Neuronal stem cell (in vitro differentiated cells): Measurements from ENCODE around the gene ZNF407.

ENCODE experiments used
- DNase-seq: peaks from one replicate; pipeline ENCODE4 v3.0.0-alpha.2; 2013; ENCODE audit warnings: low spot score
- H2AFZ ChIP-seq: one replicate; pipeline ENCODE4 v1.6.1; 2013; ENCODE audit warnings: mild to moderate bottlenecking, low read length, inconsistent platforms
- H2AK5ac ChIP-seq: 2 replicates; pipeline ENCODE4 v1.6.1; 2013; ENCODE audit warnings: low read depth, mild to moderate bottlenecking, inconsistent platforms, low read length, moderate library complexity, mixed read lengths
- H2BK120ac ChIP-seq: 2 replicates; pipeline ENCODE4 v1.6.1; 2013; ENCODE audit warnings: low read depth, mild to moderate bottlenecking, inconsistent platforms, low read length, moderate library complexity, mixed read lengths
- H2BK12ac ChIP-seq: one replicate; pipeline ENCODE4 v1.6.1; 2013; ENCODE audit warnings: low read length, inconsistent platforms
- H2BK15ac ChIP-seq: 2 replicates; pipeline ENCODE4 v1.6.1; 2013; ENCODE audit warnings: mild to moderate bottlenecking, low read length, inconsistent platforms, mixed read lengths
- H2BK5ac ChIP-seq: one replicate; pipeline ENCODE4 v1.6.1; 2013; ENCODE audit warnings: inconsistent platforms, mild to moderate bottlenecking, low read length, moderate library complexity
- H3K14ac ChIP-seq: one replicate; pipeline ENCODE4 v1.6.1; 2013; ENCODE audit warnings: low read length, inconsistent platforms
- H3K18ac ChIP-seq: 2 replicates; pipeline ENCODE4 v1.6.1; 2013; ENCODE audit warnings: low read length, inconsistent platforms
- H3K23ac ChIP-seq: 2 replicates; pipeline ENCODE4 v1.6.1; 2013; ENCODE audit warnings: low read depth, mild to moderate bottlenecking, mixed read lengths, low read length, inconsistent platforms; ENCODE audit not compliant: poor library complexity
- H3K27ac ChIP-seq: replicated peaks from 3 replicates; pipeline ENCODE4 v1.5.1; 2013; ENCODE audit warnings: low read length, inconsistent platforms
- H3K27me3 ChIP-seq, 3 experiments: 2 replicates each; pipeline ENCODE4 v1.6.1; 2013; ENCODE audit warnings: low read length in 3 of 3, mild to moderate bottlenecking in 2 of 3, inconsistent platforms in 1 of 3, low read depth in 1 of 3, mixed read lengths in 1 of 3, moderate library complexity in 1 of 3; ENCODE audit not compliant: control insufficient read depth in 3 of 3, insufficient read depth in 3 of 3
- H3K36me3 ChIP-seq, 2 donors: replicated peaks in 1 of 2; 2 replicates each; pipeline ENCODE4 v1.6.1; 2013; ENCODE audit warnings: low read length in 2 of 2; ENCODE audit not compliant: control insufficient read depth in 2 of 2, insufficient read depth in 2 of 2
- H3K4ac ChIP-seq: 2 replicates; pipeline ENCODE4 v1.6.1; 2013; ENCODE audit warnings: inconsistent platforms, mild to moderate bottlenecking, low read length, moderate library complexity
- H3K4me1 ChIP-seq, 2 donors: 1 replicate in 1 of 2; 2 replicates in 1 of 2; pipeline ENCODE4 v1.6.1; 2013; ENCODE audit warnings: low read length in 2 of 2, low read depth in 1 of 2; ENCODE audit not compliant: control insufficient read depth in 2 of 2, insufficient read depth in 1 of 2
- H3K4me2 ChIP-seq: one replicate; pipeline ENCODE4 v1.6.1; 2013; ENCODE audit warnings: mild to moderate bottlenecking, low read length, inconsistent platforms; ENCODE audit not compliant: insufficient read depth, poor library complexity, severe bottlenecking
- H3K4me3 ChIP-seq, 2 donors: 2 replicates each; pipeline ENCODE4 v1.5.1; 2013; ENCODE audit warnings: low read length in 2 of 2, mild to moderate bottlenecking in 2 of 2, inconsistent platforms in 1 of 2, moderate library complexity in 1 of 2
- H3K79me1 ChIP-seq: one replicate; pipeline ENCODE4 v1.6.1; 2013; ENCODE audit warnings: low read depth, mild to moderate bottlenecking, inconsistent platforms, low read length, moderate library complexity
- H3K9ac ChIP-seq: one replicate; pipeline ENCODE4 v1.6.1; 2013; ENCODE audit warnings: mild to moderate bottlenecking, low read depth, low read length, inconsistent platforms; ENCODE audit not compliant: poor library complexity
- H3K9me3 ChIP-seq, 2 donors: replicated peaks in 1 of 2; 2 replicates each; pipeline versions ENCODE3 to v1.6.1; 2013; ENCODE audit warnings: low read length in 2 of 2, mild to moderate bottlenecking in 2 of 2, inconsistent platforms in 1 of 2, low read depth in 1 of 2, mixed read lengths in 1 of 2, moderate library complexity in 1 of 2; ENCODE audit not compliant: control insufficient read depth in 2 of 2, insufficient read depth in 1 of 2
- H4K8ac ChIP-seq: one replicate; pipeline ENCODE4 v1.6.1; 2013; ENCODE audit warnings: low read depth, mild to moderate bottlenecking, inconsistent platforms, low read length, moderate library complexity
- H4K91ac ChIP-seq: one replicate; pipeline ENCODE4 v1.6.1; 2013; ENCODE audit warnings: low read length, low read depth, mild to moderate bottlenecking, inconsistent platforms; ENCODE audit not compliant: poor library complexity
- WGBS, 2 donors: extraction: QIAGEN DNeasy Blood & Tissue Kit; methylation state at CpG; one replicate each; pipeline ENCODE4 v1.1.7; 2013; ENCODE audit warnings: missing lambda C conversion rate in 2 of 2, mixed read lengths in 1 of 2; ENCODE audit not compliant: insufficient read length in 2 of 2, insufficient replicate concordance in 1 of 2; ENCODE audit errors: extremely low coverage in 2 of 2; 5-methylcytosine and 5-hydroxymethylcytosine counted together

ZNF407 gene

DNA sequence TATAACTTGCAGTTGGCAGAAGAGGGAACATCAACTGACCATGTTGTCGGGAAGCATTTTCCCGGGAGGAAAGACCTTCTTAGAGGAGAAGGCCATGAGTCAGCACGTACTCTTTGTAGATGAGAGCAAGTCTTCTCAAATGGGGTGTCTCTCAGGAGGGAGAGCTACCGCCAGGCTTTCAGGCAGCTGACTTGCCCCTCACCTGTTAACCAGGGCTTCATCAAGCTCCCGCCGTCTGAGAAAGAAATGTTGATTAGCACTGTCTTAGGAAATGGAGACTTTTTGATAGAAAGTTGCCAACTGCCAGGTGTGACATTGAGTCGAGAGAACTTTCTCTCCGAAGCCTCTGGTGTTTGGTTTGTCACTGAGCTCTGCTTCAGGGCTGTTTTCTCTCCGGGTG, 196.1 kb downstream of the ZNF407 start:
- no peak overlapping the region for H2BK15ac ChIP-seq
- no peak overlapping the region for H3K9ac ChIP-seq
- H3K18ac ChIP-seq = no peak overlapping the region
- no peak overlapping the region for H3K27ac ChIP-seq
- no peaks in the 10 kb centered on the region for H3K27me3 ChIP-seq
- no peak overlapping the region for H3K23ac ChIP-seq
- no peak overlapping the region for H2AK5ac ChIP-seq
- H3K4me2 ChIP-seq = no peak overlapping the region
- no peak overlapping the region for H2BK12ac ChIP-seq
- WGBS, 2 donors = no CpG with 5 or more reads among the region's 9 CpGs
- no peak overlapping the region for H4K91ac ChIP-seq
- H3K9me3 ChIP-seq = peaks cover 0 to 2% of the 10 kb centered on the region in 2 donors
- no peak overlapping the region for H3K4me3 ChIP-seq
- no peaks in the 10 kb centered on the region for H3K36me3 ChIP-seq
- H2AFZ ChIP-seq = no peak overlapping the region
- no peak for DNase-seq
- H3K14ac ChIP-seq = no peak overlapping the region
- H4K8ac ChIP-seq = no peak overlapping the region
- no peak overlapping the region for H2BK120ac ChIP-seq
- H3K79me1 ChIP-seq = no peaks in the 10 kb centered on the region
- peaks cover 0 to 1% of the 10 kb centered on the region in 2 donors for H3K4me1 ChIP-seq
- no peak overlapping the region for H2BK5ac ChIP-seq
- no peak overlapping the region for H3K4ac ChIP-seq

GRCh38 chr18:74795751-74796150, 198.1 kb downstream of the ZNF407 start:
- H3K27me3 ChIP-seq = no peaks in the 10 kb centered on the region
- H3K4ac ChIP-seq = no peak overlapping the region
- H3K14ac ChIP-seq = no peak overlapping the region
- no peak overlapping the region for H2BK15ac ChIP-seq
- H3K4me1 ChIP-seq = peaks cover 0 to 1% of the 10 kb centered on the region in 2 donors
- no peak overlapping the region for H3K9ac ChIP-seq
- no peak overlapping the region for H2BK12ac ChIP-seq
- H3K79me1 ChIP-seq = no peaks in the 10 kb centered on the region
- no CpG with 5 or more reads among the region's 9 CpGs for WGBS, 2 donors
- no peaks in the 10 kb centered on the region for H3K36me3 ChIP-seq
- no peak overlapping the region for H4K8ac ChIP-seq
- no peak overlapping the region for H3K27ac ChIP-seq
- no peak overlapping the region for H3K23ac ChIP-seq
- no peak overlapping the region for H3K4me3 ChIP-seq
- H3K9me3 ChIP-seq = no peaks in the 10 kb centered on the region
- no peak overlapping the region for H4K91ac ChIP-seq
- no peak overlapping the region for H2BK5ac ChIP-seq
- H2BK120ac ChIP-seq = no peak overlapping the region
- no peak overlapping the region for H2AK5ac ChIP-seq
- no peak overlapping the region for H2AFZ ChIP-seq
- no peak overlapping the region for H3K18ac ChIP-seq
- no peak overlapping the region for H3K4me2 ChIP-seq
- DNase-seq = no peak

- Histone ChIP-seq H3K36me3 (no peaks in the 10 kb centered on the region), H2AK5ac (no peak overlapping the region), H2BK12ac (no peak overlapping the region), H3K18ac (no peak overlapping the region), H4K91ac (no peak overlapping the region), H4K8ac (no peak overlapping the region), H3K14ac (no peak overlapping the region), H3K27me3 (no peaks in the 10 kb centered on the region), H2AFZ (no peak overlapping the region), H3K27ac (no peak overlapping the region), H3K23ac (no peak overlapping the region), H3K9me3 (no peaks in the 10 kb centered on the region), H2BK15ac (no peak overlapping the region), H2BK120ac (no peak overlapping the region), H3K4me2 (no peak overlapping the region), H3K4me1 (peaks cover 0 to 1% of the 10 kb centered on the region in 2 donors), H3K4me3 (no peak overlapping the region), H3K4ac (no peak overlapping the region), H3K9ac (no peak overlapping the region), H2BK5ac (no peak overlapping the region), H3K79me1 (no peaks in the 10 kb centered on the region)
- no CpG with 5 or more reads among the region's 4 CpGs for WGBS, 2 donors
- DNase-seq = no peak
Observed at GRCh38 chr18:74796211-74796610, 198.5 kb downstream of the ZNF407 start.

GRCh38 chr18:74796841-74797576, 199.3 kb downstream of the ZNF407 start:
- H3K4me2 ChIP-seq = no peak overlapping the region
- no peak overlapping the region for H4K8ac ChIP-seq
- H3K9ac ChIP-seq = no peak overlapping the region
- no peak overlapping the region for H2BK120ac ChIP-seq
- no peak overlapping the region for H3K4me3 ChIP-seq
- no peak overlapping the region for H3K14ac ChIP-seq
- no peaks in the 10 kb centered on the region for H3K27me3 ChIP-seq
- no peak overlapping the region for H2AFZ ChIP-seq
- H3K27ac ChIP-seq = no peak overlapping the region
- H2BK5ac ChIP-seq = no peak overlapping the region
- H3K4me1 ChIP-seq = peaks cover 0 to 1% of the 10 kb centered on the region in 2 donors
- no peaks in the 10 kb centered on the region for H3K36me3 ChIP-seq
- no peaks in the 10 kb centered on the region for H3K79me1 ChIP-seq
- H3K18ac ChIP-seq = no peak overlapping the region
- no peak overlapping the region for H3K4ac ChIP-seq
- H2BK12ac ChIP-seq = no peak overlapping the region
- no peak overlapping the region for H4K91ac ChIP-seq
- no peak overlapping the region for H3K23ac ChIP-seq
- H2AK5ac ChIP-seq = no peak overlapping the region
- H2BK15ac ChIP-seq = no peak overlapping the region
- no peak for DNase-seq
- H3K9me3 ChIP-seq = no peaks in the 10 kb centered on the region
- WGBS, 2 donors = no CpG with 5 or more reads among the region's 7 CpGs
